ENCODE measurements around the gene CSF3R.
A peak's percentile ranks its signal among the peaks of the same experiment; 100 is the strongest.

The CSF3R gene

GRCh38 chr1:36469163-36469562 lies 13.6 kb downstream of the CSF3R start:
- no peak for TF ChIP-seq ZFX (IDR thresholded peaks at IDR 0.05)
- TF ChIP-seq CTCF (conservative IDR thresholded peaks at IDR 0.05): no peak
- H3K27ac ChIP-seq: no peak overlapping the region

GRCh38 chr1:36467700-36468455 lies 14.8 kb downstream of the CSF3R start:
- TF ChIP-seq CTCF (conservative IDR thresholded peaks at IDR 0.05) (no peak), ZFX (IDR thresholded peaks at IDR 0.05) (no peak)
- H3K27ac ChIP-seq: no peak overlapping the region

- H3K27ac ChIP-seq: no peak overlapping the region
- TF ChIP-seq CTCF (conservative IDR thresholded peaks at IDR 0.05) (no peak), ZFX (IDR thresholded peaks at IDR 0.05) (no peak)
These were observed 15.7 kb downstream of the CSF3R start for GRCh38 chr1:36467027-36467410.

GRCh38 chr1:36466370-36467026 lies 16.2 kb downstream of the CSF3R start:
- TF ChIP-seq ZFX (IDR thresholded peaks at IDR 0.05) (no peak), CTCF (conservative IDR thresholded peaks at IDR 0.05) (no peak)
- no peak overlapping the region for H3K27ac ChIP-seq

GRCh38 chr1:36465731-36466369 lies 16.9 kb downstream of the CSF3R start:
- TF ChIP-seq ZFX (IDR thresholded peaks at IDR 0.05) (no peak), CTCF (conservative IDR thresholded peaks at IDR 0.05) (no peak)
- no peak overlapping the region for H3K27ac ChIP-seq

- H3K27ac ChIP-seq: peak overlapping the region; percentile 88
- TF ChIP-seq CTCF (conservative IDR thresholded peaks at IDR 0.05): no peak
- no peak for TF ChIP-seq ZFX (IDR thresholded peaks at IDR 0.05)
These were observed 17.9 kb downstream of the CSF3R start for GRCh38 chr1:36464605-36465393.
